HCT116 (cell line): ENCODE data around the gene TPH1. TPM values are rescaled to one million over a fixed set of nuclear protein-coding genes. Genes with fewer than 3 reads are reported as not detected.

Experiments
- ATAC-seq: fragments of 200-7000 bp; cut with Tn5 transposase; 2 replicates; pipeline ENCODE4 v1.9.1; 2020; ENCODE audit warnings: mild to moderate bottlenecking, moderate library complexity
- BruUV-seq: library from RNA; stranded (reverse); fragments of 400-500 nt; replicated peaks from 2 replicates; lab custom pipeline; 2021; lab: Mats Ljungman, UMichigan
- CTCF ChIA-PET: fragments of 300-600 bp; sonication (Branson Sonifier 250); formaldehyde crosslinking; loops from one replicate; lab custom pipeline; 2021; ENCODE audit warnings: antibody characterized with exemption; lab: Charles Lee
- POLR2A ChIA-PET: fragments of 300-600, 350-600 bp; sonication (Branson Sonifier 250); formaldehyde crosslinking; loops from one replicate; lab custom pipeline; 2021; ENCODE audit warnings: antibody characterized with exemption; lab: Charles Lee
- RAD21 ChIA-PET, 2 experiments: fragments of 300-600 bp; sonication (Branson Sonifier 250); formaldehyde crosslinking; loops; one replicate each; lab custom pipeline; 2023; ENCODE audit warnings: low total read pairs in 2 of 2; ENCODE audit not compliant: uncharacterized antibody in 2 of 2, unreplicated experiment in 2 of 2, low non-redundant PET in 1 of 2; lab: Charles Lee
- DNase-seq: peaks from one replicate; pipeline ENCODE4 v3.0.0-alpha.2; 2010; ENCODE audit warnings: low read depth, low spot score
- H2AFZ ChIP-seq: fragments of 200-600 bp; shearing (Covaris generic), sonication (generic); 2 replicates; pipeline ENCODE4 v1.6.1; 2017; ENCODE audit warnings: low read depth, mixed run types, mixed read lengths, antibody characterized with exemption, low read length; ENCODE audit not compliant: poor library complexity, severe bottlenecking
- H3K27ac ChIP-seq: 2 replicates; pipeline ENCODE4 v1.5.1; 2012; ENCODE audit warnings: low read depth, low read length
- H3K27me3 ChIP-seq: fragments of 200-600 bp; sonication (generic); 2 replicates; pipeline ENCODE4 v1.6.1; 2016; ENCODE audit warnings: mixed run types, low read length, mixed read lengths; ENCODE audit not compliant: insufficient read depth
- H3K36me3 ChIP-seq, 2 experiments: fragments of 200-500 bp in 1 of 2; fragments of 200-600 bp in 1 of 2; sonication (Bioruptor generic) in 1 of 2; sonication (generic) in 1 of 2; 2 replicates each; pipeline versions ENCODE4 v1.5.1 to v1.6.1; 2014 to 2016; ENCODE audit warnings: low read length in 2 of 2, inconsistent platforms in 1 of 2, mixed read lengths in 1 of 2, mixed run types in 1 of 2; ENCODE audit not compliant: insufficient read depth in 2 of 2, control insufficient read depth in 1 of 2
- H3K4me1 ChIP-seq, 2 experiments: fragments of 200-600 bp in 1 of 2; sonication (generic) in 1 of 2; 2 replicates each; pipeline versions ENCODE4 v1.5.1 to v1.6.1; 2012 to 2017; ENCODE audit warnings: low read length in 2 of 2, inconsistent platforms in 1 of 2, mild to moderate bottlenecking in 1 of 2, mixed read lengths in 1 of 2, mixed run types in 1 of 2, moderate library complexity in 1 of 2; ENCODE audit not compliant: insufficient read depth in 2 of 2, control insufficient read depth in 1 of 2
- H3K4me2 ChIP-seq: fragments of 200-600 bp; sonication (generic); 2 replicates; pipeline ENCODE4 v1.6.1; 2017; ENCODE audit warnings: mixed run types, low read length, mixed read lengths
- H3K4me3 ChIP-seq, 2 experiments: fragments of 200-600 bp in 1 of 2; sonication (generic) in 1 of 2; replicated peaks in 1 of 2; 2 replicates each; pipeline ENCODE4 v1.5.1; 2011 to 2016; ENCODE audit warnings: low read length in 2 of 2, control low read depth in 1 of 2, low read depth in 1 of 2, mild to moderate bottlenecking in 1 of 2, mixed read lengths in 1 of 2, mixed run types in 1 of 2
- H3K79me2 ChIP-seq: fragments of 200-600 bp; sonication (generic); 2 replicates; pipeline ENCODE4 v1.6.1; 2017; ENCODE audit warnings: mild to moderate bottlenecking, mixed run types, low read length, moderate library complexity, mixed read lengths; ENCODE audit not compliant: insufficient read depth
- H3K9ac ChIP-seq: fragments of 200-600 bp; sonication (generic); 2 replicates; pipeline ENCODE4 v1.6.1; 2016; ENCODE audit warnings: low read length, mixed read lengths
- H3K9me2 ChIP-seq: fragments of 200-600 bp; sonication (generic), shearing (Covaris generic); 2 replicates; pipeline ENCODE4 v1.6.1; 2017; ENCODE audit warnings: mixed run types, mild to moderate bottlenecking, moderate library complexity; ENCODE audit not compliant: insufficient read depth
- H3K9me3 ChIP-seq, 2 experiments: fragments of 200-500 bp in 1 of 2; fragments of 200-600 bp in 1 of 2; sonication (Bioruptor generic) in 1 of 2; sonication (generic) in 1 of 2; 2 replicates each; pipeline ENCODE4 v1.6.1; 2014 to 2017; ENCODE audit warnings: low read length in 2 of 2, mixed read lengths in 2 of 2, inconsistent platforms in 1 of 2, low read depth in 1 of 2, mild to moderate bottlenecking in 1 of 2, mixed run types in 1 of 2, moderate library complexity in 1 of 2; ENCODE audit not compliant: control insufficient read depth in 1 of 2, insufficient read depth in 1 of 2
- H4K20me1 ChIP-seq: fragments of 200-600 bp; sonication (generic), shearing (Covaris generic); 2 replicates; pipeline ENCODE4 v1.6.1; 2017; ENCODE audit warnings: mixed run types, mild to moderate bottlenecking, moderate library complexity; ENCODE audit not compliant: insufficient read depth
- CEBPB ChIP-seq: IDR thresholded peaks from 2 replicates; pipeline ENCODE4 v1.6.1; 2012; ENCODE audit warnings: low read depth
- EGR1 ChIP-seq: IDR thresholded peaks from 2 replicates; pipeline ENCODE4 v1.6.1; 2012; ENCODE audit warnings: low read depth
- ELF1 ChIP-seq: IDR thresholded peaks from 2 replicates; pipeline ENCODE4 v1.6.1; 2012; ENCODE audit warnings: low read depth, borderline replicate concordance
- EZH2 ChIP-seq: fragments of 200-600 bp; sonication (generic); IDR thresholded peaks from 2 replicates; pipeline ENCODE4 v1.6.1; 2017; ENCODE audit warnings: antibody characterized with exemption, mixed run types
- EZH2phosphoT487 ChIP-seq: fragments of 200-600 bp; IDR thresholded peaks from 2 replicates; pipeline ENCODE4 v1.6.1; 2018; ENCODE audit warnings: antibody characterized with exemption, borderline replicate concordance
- FOSL1 ChIP-seq: IDR thresholded peaks from 2 replicates; pipeline ENCODE4 v1.6.1; 2012; ENCODE audit warnings: low read depth
- JUND ChIP-seq: IDR thresholded peaks from 2 replicates; pipeline ENCODE4 v1.6.1; 2012
- POLR2A ChIP-seq: IDR thresholded peaks from 2 replicates; pipeline ENCODE4 v1.7.0; 2011; ENCODE audit warnings: borderline replicate concordance; ENCODE audit not compliant: insufficient read depth, insufficient read length; ENCODE audit errors: extremely low read depth
- POLR2AphosphoS5 ChIP-seq: IDR thresholded peaks from 2 replicates; pipeline ENCODE4 v1.6.1; 2011; ENCODE audit warnings: mild to moderate bottlenecking, low read depth, low read length, moderate library complexity
- REST ChIP-seq: IDR thresholded peaks from 2 replicates; pipeline ENCODE4 v1.6.1; 2012; ENCODE audit warnings: low read depth
- SIN3A ChIP-seq: IDR thresholded peaks from 2 replicates; pipeline ENCODE4 v1.6.1; 2012; ENCODE audit warnings: low read depth
- SP1 ChIP-seq: IDR thresholded peaks from 2 replicates; pipeline ENCODE4 v1.6.1; 2012; ENCODE audit warnings: low read depth
- SRF ChIP-seq: IDR thresholded peaks from 2 replicates; pipeline ENCODE4 v1.6.1; 2012; ENCODE audit warnings: low read depth
- TCF7L2 ChIP-seq: IDR thresholded peaks from 2 replicates; pipeline ENCODE4 v1.7.0; 2011; ENCODE audit warnings: borderline replicate concordance, inconsistent platforms; ENCODE audit not compliant: insufficient read depth, insufficient read length; ENCODE audit errors: extremely low read depth
- YY1 ChIP-seq: IDR thresholded peaks from 2 replicates; pipeline ENCODE4 v1.6.1; 2011; ENCODE audit warnings: low read length, low read depth, moderate library complexity, mild to moderate bottlenecking; ENCODE audit not compliant: insufficient replicate concordance; ENCODE audit errors: extremely low read depth
- ZFX ChIP-seq: fragments of 450-650 bp; IDR thresholded peaks from 2 replicates; pipeline ENCODE4 v1.6.1; 2017
- intact Hi-C: fragments of 100-400 bp; cut with micrococcal nuclease; formaldehyde crosslinking; loops from 2 replicates; pipeline ENCODE4 v1.10.0; 2022
- total RNA-seq: library from RNA; stranded (reverse); gene quantifications from one replicate; pipeline ENCODE4 v1.2.1, GENCODE V29; 2021; ENCODE audit not compliant: unreplicated experiment
- TF ChIP-seq, protein P1 (sequence below): IDR thresholded peaks from 2 replicates; pipeline ENCODE4 v1.6.1; 2012
- TF ChIP-seq, protein P2 (sequence below), 3 experiments: fragments of 200-600 bp in 1 of 3; sonication (generic) in 1 of 3; IDR thresholded peaks in 2 of 3; conservative IDR thresholded peaks in 1 of 3; 2 replicates each; pipeline ENCODE4 v1.5.1; 2012 to 2017; ENCODE audit warnings: low read depth in 2 of 3, low read length in 2 of 3, antibody characterized with exemption in 1 of 3, borderline replicate concordance in 1 of 3, control low read depth in 1 of 3, mild to moderate bottlenecking in 1 of 3, mixed read lengths in 1 of 3, mixed run types in 1 of 3, moderate library complexity in 1 of 3; ENCODE audit not compliant: insufficient read depth in 1 of 3
- TF ChIP-seq, protein P3 (sequence below): IDR thresholded peaks from 2 replicates; pipeline ENCODE4 v1.6.1; 2012

TPH1 gene
- total RNA-seq, 1 experiment from 2014 or later = 0.42 TPM

DNA sequence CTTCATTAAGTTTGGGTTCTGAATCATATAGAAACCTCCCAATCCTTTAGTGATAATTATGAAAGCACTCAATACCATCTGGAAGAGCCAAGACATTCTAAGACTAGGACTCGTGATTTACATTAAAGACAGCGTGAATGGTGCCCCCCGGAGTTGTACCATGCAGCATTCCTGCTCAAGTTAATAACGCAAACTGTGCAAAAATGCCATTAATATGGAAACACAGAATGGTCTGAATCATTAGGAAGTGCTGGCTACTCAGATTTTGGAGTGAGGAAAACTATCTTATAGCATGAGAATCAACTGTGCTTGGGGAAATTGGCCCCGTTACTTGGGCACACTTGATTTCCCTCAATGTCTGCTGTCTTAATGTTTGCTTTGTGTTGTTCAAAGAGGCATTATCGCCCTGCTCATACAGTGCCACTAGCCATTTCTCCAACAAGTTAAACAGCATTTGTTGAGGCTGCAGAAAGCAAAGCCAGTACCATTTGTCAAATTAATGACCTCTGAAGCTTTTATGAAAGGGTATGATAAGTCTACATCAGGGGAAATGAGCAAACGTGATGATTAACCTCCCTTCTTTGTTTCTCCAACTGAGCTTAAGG, 18.5 kb upstream of the TPH1 start:
- RAD21 ChIA-PET = no interaction called here
- no peaks in the 10 kb centered on the region for H3K4me1 ChIP-seq
- H3K4me2 ChIP-seq = no peak overlapping the region
- TF ChIP-seq SIN3A (no peak), FOSL1 (no peak), JUND (no peak), EZH2phosphoT487 (no peak), CEBPB (no peak), POLR2A (no peak), SP1 (no peak), POLR2AphosphoS5 (no peak), YY1 (no peak), TCF7L2 (no peak), REST (no peak), ELF1 (no peak), SRF (no peak), ZFX (no peak), EZH2 (no peak), EGR1 (no peak)
- TF ChIP-seq, protein P1, sequence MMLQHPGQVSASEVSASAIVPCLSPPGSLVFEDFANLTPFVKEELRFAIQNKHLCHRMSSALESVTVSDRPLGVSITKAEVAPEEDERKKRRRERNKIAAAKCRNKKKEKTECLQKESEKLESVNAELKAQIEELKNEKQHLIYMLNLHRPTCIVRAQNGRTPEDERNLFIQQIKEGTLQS = no peak
- TF ChIP-seq, protein P2, sequence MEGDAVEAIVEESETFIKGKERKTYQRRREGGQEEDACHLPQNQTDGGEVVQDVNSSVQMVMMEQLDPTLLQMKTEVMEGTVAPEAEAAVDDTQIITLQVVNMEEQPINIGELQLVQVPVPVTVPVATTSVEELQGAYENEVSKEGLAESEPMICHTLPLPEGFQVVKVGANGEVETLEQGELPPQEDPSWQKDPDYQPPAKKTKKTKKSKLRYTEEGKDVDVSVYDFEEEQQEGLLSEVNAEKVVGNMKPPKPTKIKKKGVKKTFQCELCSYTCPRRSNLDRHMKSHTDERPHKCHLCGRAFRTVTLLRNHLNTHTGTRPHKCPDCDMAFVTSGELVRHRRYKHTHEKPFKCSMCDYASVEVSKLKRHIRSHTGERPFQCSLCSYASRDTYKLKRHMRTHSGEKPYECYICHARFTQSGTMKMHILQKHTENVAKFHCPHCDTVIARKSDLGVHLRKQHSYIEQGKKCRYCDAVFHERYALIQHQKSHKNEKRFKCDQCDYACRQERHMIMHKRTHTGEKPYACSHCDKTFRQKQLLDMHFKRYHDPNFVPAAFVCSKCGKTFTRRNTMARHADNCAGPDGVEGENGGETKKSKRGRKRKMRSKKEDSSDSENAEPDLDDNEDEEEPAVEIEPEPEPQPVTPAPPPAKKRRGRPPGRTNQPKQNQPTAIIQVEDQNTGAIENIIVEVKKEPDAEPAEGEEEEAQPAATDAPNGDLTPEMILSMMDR (IDR thresholded peaks at IDR 0.05 in 2 of 3, conservative IDR thresholded peaks at IDR 0.05 in 1 of 3; ENCODE audit: borderline replicate concordance in 1 of 3, insufficient read depth in 1 of 3, low read depth in 2 of 3, low read length in 2 of 3) = no peak
- TF ChIP-seq, protein P3, sequence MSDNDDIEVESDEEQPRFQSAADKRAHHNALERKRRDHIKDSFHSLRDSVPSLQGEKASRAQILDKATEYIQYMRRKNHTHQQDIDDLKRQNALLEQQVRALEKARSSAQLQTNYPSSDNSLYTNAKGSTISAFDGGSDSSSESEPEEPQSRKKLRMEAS = no peak
- TF ChIP-seq, all 23 proteins: peak for 0
- H3K27me3 ChIP-seq = no peaks in the 10 kb centered on the region
- ATAC-seq = no peak
- intact Hi-C loops = no loop called here
- ChIA-PET CTCF (no interaction called here), POLR2A (no interaction called here)
- no peaks in the 10 kb centered on the region for H3K79me2 ChIP-seq
- H2AFZ ChIP-seq = no peak overlapping the region
- DNase-seq = no peak
- H3K9me2 ChIP-seq = no peaks in the 10 kb centered on the region
- no peak overlapping the region for H3K27ac ChIP-seq
- no peaks in the 10 kb centered on the region for H3K36me3 ChIP-seq
- H3K4me3 ChIP-seq = no peak overlapping the region
- H4K20me1 ChIP-seq = no peaks in the 10 kb centered on the region
- H3K9me3 ChIP-seq = no peaks in the 10 kb centered on the region
- no peak overlapping the region for H3K9ac ChIP-seq
- BruUV-seq = no TSS peak
